Esophagus squamous epithelium (tissue), 4 donors: ENCODE measurements around the gene HTR1D.

Source experiments
- POLR2A ChIP-seq, 4 donors: fragments of 450-650 bp; IDR thresholded peaks; one replicate each; pipeline ENCODE4 v1.6.1; 2017; ENCODE audit warnings: antibody characterized with exemption in 4 of 4, mild to moderate bottlenecking in 4 of 4, moderate library complexity in 3 of 4
- TF ChIP-seq, protein P1 (sequence below), 6 experiments: fragments of 450-650 bp in 4 of 6; fragments of 200-600 bp in 2 of 6; sonication (generic) in 2 of 6; IDR thresholded peaks; one replicate each; pipeline ENCODE4 v1.5.1; 2016 to 2019; ENCODE audit warnings: antibody characterized with exemption in 6 of 6, mild to moderate bottlenecking in 4 of 6, moderate library complexity in 4 of 6

DNA sequence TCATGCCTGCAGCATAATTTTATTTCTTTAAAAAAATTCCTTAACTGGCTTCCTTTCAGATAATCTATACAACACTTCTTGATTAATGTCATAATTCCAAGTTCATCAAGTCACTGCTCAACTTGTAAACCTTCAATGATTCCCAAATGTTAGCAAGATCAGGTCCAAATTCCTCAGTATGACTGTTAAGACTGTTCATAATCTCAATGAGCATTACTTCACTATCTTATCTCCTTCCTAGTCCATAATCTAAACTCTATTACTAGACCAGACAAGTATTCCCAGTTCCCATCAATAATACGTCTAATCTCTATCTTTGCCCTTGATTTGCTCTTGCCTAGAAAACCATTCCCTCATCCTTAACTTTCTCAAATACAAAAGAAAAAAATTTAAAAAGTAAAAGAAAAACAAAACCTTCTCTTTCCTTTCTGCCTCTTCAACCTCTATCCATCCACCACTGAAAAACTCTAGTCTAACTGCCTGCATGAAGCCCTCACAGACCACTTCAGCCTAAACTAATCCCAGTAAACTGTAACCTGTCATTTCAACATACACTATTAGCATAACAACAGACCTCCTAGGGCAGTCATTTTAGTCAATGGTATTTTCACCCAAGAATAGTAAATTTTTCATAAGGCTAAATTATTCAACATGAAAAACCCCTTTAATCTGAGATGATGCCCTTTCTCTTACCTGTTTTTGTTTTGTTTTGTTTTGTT is 64.2 kb downstream of the HTR1D start:
- TF ChIP-seq, protein P1, sequence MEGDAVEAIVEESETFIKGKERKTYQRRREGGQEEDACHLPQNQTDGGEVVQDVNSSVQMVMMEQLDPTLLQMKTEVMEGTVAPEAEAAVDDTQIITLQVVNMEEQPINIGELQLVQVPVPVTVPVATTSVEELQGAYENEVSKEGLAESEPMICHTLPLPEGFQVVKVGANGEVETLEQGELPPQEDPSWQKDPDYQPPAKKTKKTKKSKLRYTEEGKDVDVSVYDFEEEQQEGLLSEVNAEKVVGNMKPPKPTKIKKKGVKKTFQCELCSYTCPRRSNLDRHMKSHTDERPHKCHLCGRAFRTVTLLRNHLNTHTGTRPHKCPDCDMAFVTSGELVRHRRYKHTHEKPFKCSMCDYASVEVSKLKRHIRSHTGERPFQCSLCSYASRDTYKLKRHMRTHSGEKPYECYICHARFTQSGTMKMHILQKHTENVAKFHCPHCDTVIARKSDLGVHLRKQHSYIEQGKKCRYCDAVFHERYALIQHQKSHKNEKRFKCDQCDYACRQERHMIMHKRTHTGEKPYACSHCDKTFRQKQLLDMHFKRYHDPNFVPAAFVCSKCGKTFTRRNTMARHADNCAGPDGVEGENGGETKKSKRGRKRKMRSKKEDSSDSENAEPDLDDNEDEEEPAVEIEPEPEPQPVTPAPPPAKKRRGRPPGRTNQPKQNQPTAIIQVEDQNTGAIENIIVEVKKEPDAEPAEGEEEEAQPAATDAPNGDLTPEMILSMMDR (IDR thresholded peaks at IDR 0.05): no peak
- no peak for TF ChIP-seq POLR2A (IDR thresholded peaks at IDR 0.05)
